Activated CD4-positive, alpha-beta memory T cell treated with anti-CD3 and anti-CD28 coated beads, Interleukin-2, amount 10 ng/mL, durations not matched to agents 7 days and 5 days (primary cell): ENCODE results near the gene ERBB4. TPM values are rescaled to one million over a fixed set of nuclear protein-coding genes. Genes with fewer than 3 reads are reported as not detected.
"Not testable (repeated sequence)": the region's sequence is repeated elsewhere in the genome, so short reads cannot be mapped to it uniquely, and the experiment has no call there.

Source experiments
- CTCF ChIA-PET: fragments of 350-600 bp; sonication (Branson Sonifier 250); formaldehyde crosslinking; loops from one replicate; lab custom pipeline; 2021; ENCODE audit warnings: antibody characterized with exemption, inconsistent platforms; lab: Charles Lee
- POLR2A ChIA-PET: fragments of 350-600 bp; sonication (Branson Sonifier 250); formaldehyde crosslinking; loops from one replicate; lab custom pipeline; 2021; ENCODE audit warnings: antibody characterized with exemption; lab: Charles Lee
- DNase-seq: peaks from one replicate; pipeline ENCODE4 v3.0.0-alpha.2; 2020
- H3K27ac Mint-ChIP-seq: one replicate; pipeline ENCODE4 v1.8.0; 2021; ENCODE audit warnings: mild to moderate bottlenecking, mixed read lengths
- H3K27me3 Mint-ChIP-seq: one replicate; pipeline ENCODE4 v1.8.0; 2021; ENCODE audit warnings: mixed read lengths
- H3K36me3 Mint-ChIP-seq: one replicate; pipeline ENCODE4 v1.8.0; 2021; ENCODE audit warnings: low read depth, mixed read lengths
- H3K4me1 Mint-ChIP-seq: one replicate; pipeline ENCODE4 v1.8.0; 2021; ENCODE audit warnings: mixed read lengths
- H3K4me3 Mint-ChIP-seq: one replicate; pipeline ENCODE4 v1.8.0; 2021; ENCODE audit warnings: mild to moderate bottlenecking, mixed read lengths
- H3K9me3 Mint-ChIP-seq: one replicate; pipeline ENCODE4 v1.8.0; 2021; ENCODE audit warnings: mixed read lengths
- total RNA-seq, 2 experiments: library from RNA; stranded (reverse); gene quantifications; one replicate each; pipeline ENCODE4 v1.2.3, GENCODE V29; 2021

The ERBB4 gene
- total RNA-seq, 2 experiments from 2014 or later: not detected

GRCh38 chr2:212010305-212010704 lies 528.3 kb downstream of the ERBB4 start:
- CTCF ChIA-PET, H3K27ac Mint-ChIP-seq, DNase-seq, H3K36me3 Mint-ChIP-seq, H3K4me3 Mint-ChIP-seq, POLR2A ChIA-PET, H3K27me3 Mint-ChIP-seq, H3K4me1 Mint-ChIP-seq, H3K9me3 Mint-ChIP-seq: not testable (repeated sequence)

- H3K27ac Mint-ChIP-seq: no peak overlapping the region
- H3K4me3 Mint-ChIP-seq: no peak overlapping the region
- ChIA-PET CTCF (no interaction called here), POLR2A (no interaction called here)
- no peaks in the 10 kb centered on the region for H3K9me3 Mint-ChIP-seq
- no peak for DNase-seq
- no peaks in the 10 kb centered on the region for H3K27me3 Mint-ChIP-seq
- H3K36me3 Mint-ChIP-seq: no peaks in the 10 kb centered on the region
- no peaks in the 10 kb centered on the region for H3K4me1 Mint-ChIP-seq
Measured at GRCh38 chr2:212007972-212008371, 530.6 kb downstream of the ERBB4 start.

GRCh38 chr2:212005085-212005671 lies 533.4 kb downstream of the ERBB4 start:
- no peaks in the 10 kb centered on the region for H3K4me1 Mint-ChIP-seq
- no peaks in the 10 kb centered on the region for H3K36me3 Mint-ChIP-seq
- ChIA-PET CTCF (interaction anchor here (2.2 kb wide), 1 partner anchor 563 kb away, joined by 9 read pairs; no protein-coding TSS in a partner anchor), POLR2A (no interaction called here)
- no peaks in the 10 kb centered on the region for H3K27me3 Mint-ChIP-seq
- H3K27ac Mint-ChIP-seq: no peak overlapping the region
- H3K9me3 Mint-ChIP-seq: no peaks in the 10 kb centered on the region
- no peak for DNase-seq
- H3K4me3 Mint-ChIP-seq: no peak overlapping the region

- Mint-ChIP-seq H3K9me3 (no peaks in the 10 kb centered on the region), H3K27ac (no peak overlapping the region), H3K4me1 (no peaks in the 10 kb centered on the region), H3K27me3 (no peaks in the 10 kb centered on the region), H3K36me3 (no peaks in the 10 kb centered on the region), H3K4me3 (no peak overlapping the region)
- ChIA-PET POLR2A (no interaction called here), CTCF (no interaction called here)
- DNase-seq: no peak
Measured at GRCh38 chr2:212001325-212001724, 537.3 kb downstream of the ERBB4 start.

GRCh38 chr2:211996857-211997256 lies 541.7 kb downstream of the ERBB4 start:
- CTCF ChIA-PET: no interaction called here
- Mint-ChIP-seq H3K4me1 (no peaks in the 10 kb centered on the region), H3K27ac (no peak overlapping the region), H3K27me3 (no peaks in the 10 kb centered on the region), H3K36me3 (no peaks in the 10 kb centered on the region), H3K9me3 (no peaks in the 10 kb centered on the region), H3K4me3 (no peak overlapping the region)
- POLR2A ChIA-PET: no interaction called here
- no peak for DNase-seq

- Mint-ChIP-seq H3K27me3 (no peaks in the 10 kb centered on the region), H3K36me3 (no peaks in the 10 kb centered on the region), H3K4me3 (no peak overlapping the region), H3K4me1 (no peaks in the 10 kb centered on the region), H3K27ac (no peak overlapping the region), H3K9me3 (no peaks in the 10 kb centered on the region)
- DNase-seq: no peak
- ChIA-PET CTCF (no interaction called here), POLR2A (no interaction called here)
Measured at GRCh38 chr2:211994806-211995205, 543.8 kb downstream of the ERBB4 start.

GRCh38 chr2:211990335-211990734 lies 548.3 kb downstream of the ERBB4 start:
- no peaks in the 10 kb centered on the region for H3K4me1 Mint-ChIP-seq
- no peaks in the 10 kb centered on the region for H3K9me3 Mint-ChIP-seq
- H3K27ac Mint-ChIP-seq: no peak overlapping the region
- POLR2A ChIA-PET: no interaction called here
- no peaks in the 10 kb centered on the region for H3K36me3 Mint-ChIP-seq
- no peak overlapping the region for H3K4me3 Mint-ChIP-seq
- DNase-seq: no peak
- CTCF ChIA-PET: interaction anchor here (0.6 kb wide), 1 partner anchor 760 kb away, joined by 3 read pairs; no protein-coding TSS in a partner anchor
- H3K27me3 Mint-ChIP-seq: no peaks in the 10 kb centered on the region

- no peaks in the 10 kb centered on the region for H3K27me3 Mint-ChIP-seq
- CTCF ChIA-PET: no interaction called here
- no peak for DNase-seq
- POLR2A ChIA-PET: no interaction called here
- H3K36me3 Mint-ChIP-seq: no peaks in the 10 kb centered on the region
- H3K4me3 Mint-ChIP-seq: no peak overlapping the region
- no peak overlapping the region for H3K27ac Mint-ChIP-seq
- peaks cover 5% of the 10 kb centered on the region for H3K9me3 Mint-ChIP-seq
- H3K4me1 Mint-ChIP-seq: no peaks in the 10 kb centered on the region
Measured at GRCh38 chr2:211986313-211986712, 552.3 kb downstream of the ERBB4 start.

- Mint-ChIP-seq H3K36me3 (no peaks in the 10 kb centered on the region), H3K9me3 (peaks cover 5% of the 10 kb centered on the region), H3K27ac (no peak overlapping the region), H3K4me1 (no peaks in the 10 kb centered on the region), H3K27me3 (no peaks in the 10 kb centered on the region), H3K4me3 (no peak overlapping the region)
- CTCF ChIA-PET: no interaction called here
- POLR2A ChIA-PET: no interaction called here
- no peak for DNase-seq
Measured at GRCh38 chr2:211985393-211985792, 553.2 kb downstream of the ERBB4 start.

- Mint-ChIP-seq H3K9me3 (peaks cover 5% of the 10 kb centered on the region), H3K27me3 (no peaks in the 10 kb centered on the region), H3K4me3 (no peak overlapping the region), H3K36me3 (no peaks in the 10 kb centered on the region), H3K4me1 (no peaks in the 10 kb centered on the region), H3K27ac (no peak overlapping the region)
- DNase-seq: no peak
- ChIA-PET CTCF (no interaction called here), POLR2A (no interaction called here)
Measured at GRCh38 chr2:211982162-211982561, 556.4 kb downstream of the ERBB4 start.

- CTCF ChIA-PET: no interaction called here
- Mint-ChIP-seq H3K36me3 (no peaks in the 10 kb centered on the region), H3K4me3 (no peak overlapping the region), H3K4me1 (no peaks in the 10 kb centered on the region), H3K9me3 (peaks cover 5% of the 10 kb centered on the region), H3K27ac (no peak overlapping the region), H3K27me3 (no peaks in the 10 kb centered on the region)
- POLR2A ChIA-PET: no interaction called here
- no peak for DNase-seq
Measured at GRCh38 chr2:211981451-211981850, 557.2 kb downstream of the ERBB4 start.

GRCh38 chr2:211976076-211976475 lies 562.5 kb downstream of the ERBB4 start:
- Mint-ChIP-seq H3K4me1 (no peaks in the 10 kb centered on the region), H3K27ac (no peak overlapping the region), H3K9me3 (peaks cover 5% of the 10 kb centered on the region), H3K4me3 (no peak overlapping the region), H3K36me3 (no peaks in the 10 kb centered on the region), H3K27me3 (no peaks in the 10 kb centered on the region)
- ChIA-PET CTCF (no interaction called here), POLR2A (no interaction called here)
- DNase-seq: no peak

GRCh38 chr2:211967234-211967633 lies 571.4 kb downstream of the ERBB4 start:
- Mint-ChIP-seq H3K27ac (no peak overlapping the region), H3K4me1 (no peaks in the 10 kb centered on the region), H3K4me3 (no peak overlapping the region), H3K27me3 (no peaks in the 10 kb centered on the region), H3K9me3 (peaks cover 2% of the 10 kb centered on the region), H3K36me3 (no peaks in the 10 kb centered on the region)
- no peak for DNase-seq
- ChIA-PET CTCF (no interaction called here), POLR2A (no interaction called here)

- CTCF ChIA-PET: no interaction called here
- no peak overlapping the region for H3K27ac Mint-ChIP-seq
- H3K9me3 Mint-ChIP-seq: peaks cover 2% of the 10 kb centered on the region
- H3K27me3 Mint-ChIP-seq: no peaks in the 10 kb centered on the region
- no peak overlapping the region for H3K4me3 Mint-ChIP-seq
- no peak for DNase-seq
- no peaks in the 10 kb centered on the region for H3K36me3 Mint-ChIP-seq
- H3K4me1 Mint-ChIP-seq: no peaks in the 10 kb centered on the region
- POLR2A ChIA-PET: no interaction called here
Measured at GRCh38 chr2:211963969-211964368, 574.6 kb downstream of the ERBB4 start.
